ENCODE measurements around the gene TMEM184A.

Gene TMEM184A

DNA sequence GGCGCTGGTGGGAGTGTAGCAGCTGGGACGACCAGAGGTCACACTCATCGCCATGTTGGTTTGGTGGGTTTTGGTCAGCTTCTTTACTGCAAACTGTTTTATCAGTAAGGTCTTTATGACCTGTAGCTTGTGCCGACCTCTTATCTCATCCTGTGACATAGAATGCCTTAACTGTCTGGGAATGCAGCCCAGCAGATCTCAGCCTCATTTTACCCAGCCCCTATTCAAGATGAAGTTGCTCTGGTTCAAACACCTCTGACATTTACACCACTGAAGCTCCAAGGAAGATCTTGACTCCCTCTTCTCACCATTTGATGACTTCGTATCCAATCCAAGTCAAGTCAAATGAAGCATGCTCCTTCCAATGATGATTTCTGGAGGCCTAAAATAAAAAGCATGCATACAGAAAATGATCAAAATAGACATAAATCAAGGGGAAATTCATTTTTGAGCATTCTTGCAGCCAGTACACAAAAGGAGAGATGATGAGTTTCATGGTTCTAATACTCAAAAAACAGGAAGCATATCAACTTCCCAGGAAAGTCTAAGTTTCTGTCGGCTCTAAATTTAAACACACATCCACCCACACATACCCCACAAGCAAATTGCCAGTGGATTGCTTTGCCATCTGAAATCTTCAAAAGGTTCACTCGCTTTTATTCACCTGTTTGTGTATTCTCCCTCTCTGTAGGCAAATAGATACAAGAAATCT lies 16.3 kb upstream of the TMEM184A start:
- H4K8ac ChIP-seq (ENCODE audit: low read depth, low read length) = no peak overlapping the region
- no peaks in the 10 kb centered on the region for H3K27me3 ChIP-seq (ENCODE audit: insufficient read depth, low read length)
- H4K91ac ChIP-seq (ENCODE audit: low read depth, low read length) = no peak overlapping the region
- H3K36me3 ChIP-seq (ENCODE audit: control insufficient read depth in 1 of 2, insufficient read depth in 2 of 2, low read length in 2 of 2) = peaks cover 4 to 6% of the 10 kb centered on the region in 2 experiments
- WGBS (ENCODE audit: extremely low coverage, insufficient coverage, insufficient read length) = no CpG with 5 or more reads among the region's 7 CpGs
- no peak overlapping the region for H2AFZ ChIP-seq (ENCODE audit: insufficient read depth, low read length, poor library complexity)
- no peak overlapping the region for H2AK5ac ChIP-seq (ENCODE audit: low read length)
- H3K4me3 ChIP-seq (ENCODE audit: low read depth, low read length) = no peak overlapping the region
- no peak overlapping the region for H2BK12ac ChIP-seq (ENCODE audit: low read length)
- H2BK5ac ChIP-seq (ENCODE audit: low read depth, low read length, poor library complexity) = no peak overlapping the region
- H3K27ac ChIP-seq (ENCODE audit: low read depth, low read length) = peak overlapping the region; percentile 35
- H3K18ac ChIP-seq (ENCODE audit: low read length) = no peak overlapping the region
- no peak overlapping the region for H2BK120ac ChIP-seq (ENCODE audit: insufficient read depth, low read length, poor library complexity)
- no peak overlapping the region for H4K12ac ChIP-seq (ENCODE audit: low read depth, low read length)
- no peak overlapping the region for H3K23ac ChIP-seq (ENCODE audit: low read length)
- peaks cover 17 to 27% of the 10 kb centered on the region in 2 experiments for H3K4me1 ChIP-seq (ENCODE audit: control insufficient read depth in 1 of 2, insufficient read depth in 2 of 2, low read length in 2 of 2)
- H3K9me3 ChIP-seq (ENCODE audit: insufficient read depth, low read depth, low read length) = no peaks in the 10 kb centered on the region
- H3K79me1 ChIP-seq (ENCODE audit: low read length) = peaks cover 10% of the 10 kb centered on the region
- H3K79me2 ChIP-seq (ENCODE audit: control insufficient read depth, insufficient read depth, low read length, poor library complexity) = peaks cover 7% of the 10 kb centered on the region
- H3K9ac ChIP-seq (ENCODE audit: low read length) = no peak overlapping the region
- H3K14ac ChIP-seq (ENCODE audit: low read length) = no peak overlapping the region
- no peak overlapping the region for H3K4me2 ChIP-seq (ENCODE audit: low read length)
- no peak overlapping the region for H3K4ac ChIP-seq (ENCODE audit: low read depth, low read length)
- DNase-seq = peak; percentile 61 to 75

- no CpG with 5 or more reads among the region's 95 CpGs for whole genome bisulfite sequencing (ENCODE audit: extremely low coverage, insufficient coverage, insufficient read length)
- peaks cover 7% of the 10 kb centered on the region for H3K79me2 ChIP-seq (ENCODE audit: control insufficient read depth, insufficient read depth, low read length, poor library complexity)
- peak within 1 kb of the TSS; percentile 96 for H2AK5ac ChIP-seq (ENCODE audit: low read length)
Observed at GRCh38 chr7:1569833-1570632, 14.0 kb upstream of the TMEM184A start, which contains the start of gene PSMG3. PSMG3 (minus strand) TSS chr7:1570032; CDS start chr7:1569339, 693 bp downstream.

GRCh38 chr7:1569440-1569832 lies 13.4 kb upstream of the TMEM184A start:
- Histone ChIP-seq H4K8ac (ENCODE audit: low read depth, low read length) (peak overlapping the region; percentile 94), H3K4ac (ENCODE audit: low read depth, low read length) (peak overlapping the region; percentile 72), H4K91ac (ENCODE audit: low read depth, low read length) (peak overlapping the region; percentile 30), H2AK5ac (ENCODE audit: low read length) (peak overlapping the region; percentile 50), H3K79me1 (ENCODE audit: low read length) (peaks cover 10% of the 10 kb centered on the region), H4K12ac (ENCODE audit: low read depth, low read length) (peak overlapping the region; percentile 74), H3K27ac (ENCODE audit: low read depth, low read length) (no peak overlapping the region), H3K9me3 (ENCODE audit: insufficient read depth, low read depth, low read length) (no peaks in the 10 kb centered on the region), H2BK12ac (ENCODE audit: low read length) (no peak overlapping the region), H2AFZ (ENCODE audit: insufficient read depth, low read length, poor library complexity) (peak overlapping the region; percentile 83), H2BK120ac (ENCODE audit: insufficient read depth, low read length, poor library complexity) (peak overlapping the region; percentile 53), H3K4me3 (ENCODE audit: low read depth, low read length) (peak overlapping the region; percentile 76), H3K79me2 (ENCODE audit: control insufficient read depth, insufficient read depth, low read length, poor library complexity) (peaks cover 7% of the 10 kb centered on the region), H3K27me3 (ENCODE audit: insufficient read depth, low read length) (no peaks in the 10 kb centered on the region), H3K4me1 (ENCODE audit: control insufficient read depth in 1 of 2, insufficient read depth in 2 of 2, low read length in 2 of 2) (peaks cover 19 to 25% of the 10 kb centered on the region in 2 experiments), H3K23ac (ENCODE audit: low read length) (no peak overlapping the region), H3K9ac (ENCODE audit: low read length) (peak overlapping the region; percentile 87), H3K18ac (ENCODE audit: low read length) (no peak overlapping the region), H2BK5ac (ENCODE audit: low read depth, low read length, poor library complexity) (peak overlapping the region; percentile 87), H3K36me3 (ENCODE audit: control insufficient read depth in 1 of 2, insufficient read depth in 2 of 2, low read length in 2 of 2) (peaks cover 6 to 9% of the 10 kb centered on the region in 2 experiments), H3K14ac (ENCODE audit: low read length) (peak overlapping the region; percentile 91), H3K4me2 (ENCODE audit: low read length) (peak overlapping the region; percentile 60)
- DNase-seq = no peak
- WGBS (ENCODE audit: extremely low coverage, insufficient coverage, insufficient read length) = no CpG with 5 or more reads among the region's 27 CpGs

More at GRCh38 chr7:1569833-1570632, 14.0 kb upstream of the TMEM184A start, which contains the start of gene PSMG3:
- Histone ChIP-seq H3K18ac (ENCODE audit: low read length) (peak within 1 kb of the TSS; percentile 77), H2BK120ac (ENCODE audit: insufficient read depth, low read length, poor library complexity) (peak within 1 kb of the TSS; percentile 86), H3K79me1 (ENCODE audit: low read length) (peaks cover 10% of the 10 kb centered on the region), H3K9me3 (ENCODE audit: insufficient read depth, low read depth, low read length) (no peaks in the 10 kb centered on the region), H3K4ac (ENCODE audit: low read depth, low read length) (peak within 1 kb of the TSS; percentile 84), H3K23ac (ENCODE audit: low read length) (peak within 1 kb of the TSS; percentile 82), H3K27ac (ENCODE audit: low read depth, low read length) (peak within 1 kb of the TSS; percentile 70), H3K4me3 (ENCODE audit: low read depth, low read length) (peak within 1 kb of the TSS; percentile 84), H2AFZ (ENCODE audit: insufficient read depth, low read length, poor library complexity) (peak within 1 kb of the TSS; percentile 83), H3K4me2 (ENCODE audit: low read length) (peak within 1 kb of the TSS; percentile 60), H2BK5ac (ENCODE audit: low read depth, low read length, poor library complexity) (peak within 1 kb of the TSS; percentile 87), H3K14ac (ENCODE audit: low read length) (peak within 1 kb of the TSS; percentile 91), H3K27me3 (ENCODE audit: insufficient read depth, low read length) (no peaks in the 10 kb centered on the region), H3K36me3 (ENCODE audit: control insufficient read depth in 1 of 2, insufficient read depth in 2 of 2, low read length in 2 of 2) (peaks cover 6 to 9% of the 10 kb centered on the region in 2 experiments), H4K8ac (ENCODE audit: low read depth, low read length) (peak within 1 kb of the TSS; percentile 94), H3K4me1 (ENCODE audit: control insufficient read depth in 1 of 2, insufficient read depth in 2 of 2, low read length in 2 of 2) (peaks cover 19 to 25% of the 10 kb centered on the region in 2 experiments), H4K12ac (ENCODE audit: low read depth, low read length) (peak within 1 kb of the TSS; percentile 83), H3K9ac (ENCODE audit: low read length) (peak within 1 kb of the TSS; percentile 89), H2BK12ac (ENCODE audit: low read length) (peak within 1 kb of the TSS; percentile 73), H4K91ac (ENCODE audit: low read depth, low read length) (peak within 1 kb of the TSS; percentile 91)
- peak; percentile 84 to 87 for DNase-seq

DNA sequence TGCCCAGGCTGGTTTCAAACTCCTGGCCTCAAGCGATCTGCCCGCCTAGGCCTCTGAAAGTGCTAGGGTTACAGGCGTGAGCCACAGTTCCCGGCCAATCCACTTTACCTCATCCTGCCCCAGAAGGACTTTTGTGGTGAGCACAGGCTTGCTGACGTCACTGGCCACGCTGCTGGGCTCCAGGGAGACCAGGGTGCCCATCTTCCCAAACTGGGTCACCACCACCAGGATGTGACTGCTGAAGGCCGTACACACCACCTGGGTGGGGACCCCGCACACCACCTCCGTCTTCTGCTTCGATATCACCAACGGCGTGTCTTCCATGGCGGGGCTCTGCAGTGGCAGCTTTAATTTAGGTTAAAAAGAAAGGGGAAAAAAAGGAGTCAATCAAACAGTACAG lies 13.0 kb upstream of the TMEM184A start:
- H3K79me2 ChIP-seq (ENCODE audit: control insufficient read depth, insufficient read depth, low read length, poor library complexity) = peaks cover 7% of the 10 kb centered on the region
- peak overlapping the region; percentile 16 for H3K14ac ChIP-seq (ENCODE audit: low read length)
- peak overlapping the region; percentile 60 for H3K4me2 ChIP-seq (ENCODE audit: low read length)
- H2BK12ac ChIP-seq (ENCODE audit: low read length) = no peak overlapping the region
- peak overlapping the region; percentile 96 for H2AK5ac ChIP-seq (ENCODE audit: low read length)
- no peak overlapping the region for H3K18ac ChIP-seq (ENCODE audit: low read length)
- H3K79me1 ChIP-seq (ENCODE audit: low read length) = peaks cover 10% of the 10 kb centered on the region
- H3K9ac ChIP-seq (ENCODE audit: low read length) = no peak overlapping the region
- no peak overlapping the region for H2AFZ ChIP-seq (ENCODE audit: insufficient read depth, low read length, poor library complexity)
- H3K36me3 ChIP-seq (ENCODE audit: control insufficient read depth in 1 of 2, insufficient read depth in 2 of 2, low read length in 2 of 2) = peaks cover 6 to 9% of the 10 kb centered on the region in 2 experiments
- peak overlapping the region; percentile 30 for H4K91ac ChIP-seq (ENCODE audit: low read depth, low read length)
- no peaks in the 10 kb centered on the region for H3K9me3 ChIP-seq (ENCODE audit: insufficient read depth, low read depth, low read length)
- H4K12ac ChIP-seq (ENCODE audit: low read depth, low read length) = no peak overlapping the region
- H2BK120ac ChIP-seq (ENCODE audit: insufficient read depth, low read length, poor library complexity) = no peak overlapping the region
- H4K8ac ChIP-seq (ENCODE audit: low read depth, low read length) = peak overlapping the region; percentile 25
- WGBS (ENCODE audit: extremely low coverage, insufficient coverage, insufficient read length) = no CpG with 5 or more reads among the region's 13 CpGs
- H3K4ac ChIP-seq (ENCODE audit: low read depth, low read length) = peak overlapping the region; percentile 81
- H3K23ac ChIP-seq (ENCODE audit: low read length) = peak overlapping the region; percentile 22
- H2BK5ac ChIP-seq (ENCODE audit: low read depth, low read length, poor library complexity) = no peak overlapping the region
- H3K4me1 ChIP-seq (ENCODE audit: control insufficient read depth in 1 of 2, insufficient read depth in 2 of 2, low read length in 2 of 2) = peaks cover 19 to 25% of the 10 kb centered on the region in 2 experiments
- H3K27ac ChIP-seq (ENCODE audit: low read depth, low read length) = no peak overlapping the region
- no peaks in the 10 kb centered on the region for H3K27me3 ChIP-seq (ENCODE audit: insufficient read depth, low read length)
- H3K4me3 ChIP-seq (ENCODE audit: low read depth, low read length) = no peak overlapping the region
- DNase-seq = no peak
